Liver (tissue), 9 donors: ENCODE results near the gene ANKRD45. TPM values are rescaled to one million over a fixed set of nuclear protein-coding genes. Genes with fewer than 3 reads are reported as not detected.

Experiments used
- DNase-seq: peaks from one replicate; pipeline ENCODE4 v3.0.0-alpha.2; 2017; ENCODE audit warnings: low spot score
- H3K27ac ChIP-seq, 2 donors: one replicate each; pipeline ENCODE4 v1.7.0; 2013; ENCODE audit warnings: inconsistent platforms in 2 of 2, low read length in 2 of 2, control low read depth in 1 of 2, low read depth in 1 of 2, mild to moderate bottlenecking in 1 of 2
- H3K27me3 ChIP-seq, 4 donors: one replicate each; pipeline versions ENCODE4 v1.6.1 to v1.7.0; 2013; ENCODE audit warnings: low read length in 3 of 4, inconsistent platforms in 1 of 4, mild to moderate bottlenecking in 1 of 4, moderate library complexity in 1 of 4; ENCODE audit not compliant: control insufficient read depth in 4 of 4, insufficient read depth in 4 of 4
- H3K36me3 ChIP-seq, 4 donors: one replicate each; pipeline versions ENCODE4 v1.6.1 to v1.7.0; 2013; ENCODE audit warnings: low read length in 3 of 4, mild to moderate bottlenecking in 3 of 4, low read depth in 1 of 4, moderate library complexity in 1 of 4; ENCODE audit not compliant: control insufficient read depth in 4 of 4, insufficient read depth in 3 of 4
- H3K4me1 ChIP-seq, 4 donors: one replicate each; pipeline versions ENCODE4 v1.6.1 to v1.7.0; 2013; ENCODE audit warnings: low read length in 3 of 4, mild to moderate bottlenecking in 3 of 4, moderate library complexity in 1 of 4; ENCODE audit not compliant: control insufficient read depth in 4 of 4, insufficient read depth in 4 of 4
- H3K4me3 ChIP-seq, 3 donors: one replicate each; pipeline versions ENCODE4 v1.6.1 to v1.7.0; 2013; ENCODE audit warnings: low read length in 3 of 3, control low read depth in 1 of 3, low read depth in 1 of 3, mild to moderate bottlenecking in 1 of 3
- H3K9ac ChIP-seq, 2 donors: one replicate each; pipeline ENCODE4 v1.7.0; 2013; ENCODE audit warnings: low read length in 2 of 2, mild to moderate bottlenecking in 2 of 2, moderate library complexity in 2 of 2, control low read depth in 1 of 2, low read depth in 1 of 2
- H3K9me3 ChIP-seq, 4 donors: one replicate each; pipeline versions ENCODE4 v1.6.1 to v1.7.0; 2013; ENCODE audit warnings: low read length in 3 of 4; ENCODE audit not compliant: control insufficient read depth in 4 of 4
- ATF3 ChIP-seq: IDR thresholded peaks from 2 replicates; pipeline ENCODE4 v1.6.1; 2016; ENCODE audit warnings: antibody characterized with exemption
- EGR1 ChIP-seq, 2 donors: IDR thresholded peaks; 2 replicates each; pipeline ENCODE4 v1.6.1; 2016 to 2018; ENCODE audit warnings: antibody characterized with exemption in 2 of 2, low read depth in 2 of 2
- FOXA1 ChIP-seq: IDR thresholded peaks from 2 replicates; pipeline ENCODE4 v1.6.1; 2016; ENCODE audit warnings: antibody characterized with exemption
- FOXA2 ChIP-seq: IDR thresholded peaks from 2 replicates; pipeline ENCODE4 v1.6.1; 2016; ENCODE audit warnings: antibody characterized with exemption
- GABPA ChIP-seq, 2 donors: IDR thresholded peaks in 1 of 2; conservative IDR thresholded peaks in 1 of 2; 2 replicates each; pipeline ENCODE4 v1.6.1; 2016; ENCODE audit warnings: antibody characterized with exemption in 2 of 2, mild to moderate bottlenecking in 1 of 2, moderate library complexity in 1 of 2
- HNF4A ChIP-seq, 2 donors: conservative IDR thresholded peaks; 2 replicates each; pipeline ENCODE4 v1.6.1; 2016; ENCODE audit warnings: antibody characterized with exemption in 2 of 2, mild to moderate bottlenecking in 2 of 2
- HNF4G ChIP-seq: IDR thresholded peaks from 2 replicates; pipeline ENCODE4 v1.6.1; 2016; ENCODE audit warnings: antibody characterized with exemption
- JUND ChIP-seq, 2 donors: IDR thresholded peaks; 2 replicates each; pipeline ENCODE4 v1.6.1; 2016; ENCODE audit warnings: antibody characterized with exemption in 2 of 2
- MAX ChIP-seq: IDR thresholded peaks from 2 replicates; pipeline ENCODE4 v1.6.1; 2016; ENCODE audit warnings: antibody characterized with exemption
- NR2F2 ChIP-seq: IDR thresholded peaks from 2 replicates; pipeline ENCODE4 v1.6.1; 2016; ENCODE audit warnings: antibody characterized with exemption
- RAD21 ChIP-seq, 2 donors: IDR thresholded peaks; 2 replicates each; pipeline ENCODE4 v1.6.1; 2016; ENCODE audit warnings: antibody characterized with exemption in 2 of 2, mild to moderate bottlenecking in 2 of 2
- RXRA ChIP-seq, 2 donors: IDR thresholded peaks; 2 replicates each; pipeline ENCODE4 v1.6.1; 2017 to 2018; ENCODE audit warnings: antibody characterized with exemption in 2 of 2, mild to moderate bottlenecking in 1 of 2
- SP1 ChIP-seq: IDR thresholded peaks from 2 replicates; pipeline ENCODE4 v1.6.1; 2018; ENCODE audit warnings: antibody characterized with exemption, mild to moderate bottlenecking
- TAF1 ChIP-seq: conservative IDR thresholded peaks from 2 replicates; pipeline ENCODE4 v1.6.1; 2016; ENCODE audit warnings: antibody characterized with exemption, mild to moderate bottlenecking
- YY1 ChIP-seq: IDR thresholded peaks from 2 replicates; pipeline ENCODE4 v1.6.1; 2016; ENCODE audit warnings: antibody characterized with exemption, mild to moderate bottlenecking
- ZBTB33 ChIP-seq: IDR thresholded peaks from 2 replicates; pipeline ENCODE4 v1.6.1; 2016; ENCODE audit warnings: antibody characterized with exemption
- WGBS: extraction: QIAGEN DNeasy Blood & Tissue Kit; methylation state at CpG from one replicate; pipeline ENCODE4 v1.1.7; 2013; 5-methylcytosine and 5-hydroxymethylcytosine counted together
- polyA plus RNA-seq, 2 donors: library from polyadenylated mRNA; stranded (reverse) in 1 of 2; unstranded in 1 of 2; fragments of 200-250 nt in 1 of 2; fragments of >200 nt in 1 of 2; fragmentation: Nextera tagmentation in 1 of 2; extraction: Ambion mirVana in 1 of 2; gene quantifications; one replicate each; pipeline versions ENCODE4 v1.2.1 to v1.2.3, GENCODE V29; 2013 to 2015
- total RNA-seq, 2 donors: library from RNA; depleted of rRNA; stranded (reverse); fragments of >200 nt; gene quantifications; one replicate each; pipeline ENCODE4 v1.2.3, GENCODE V29; 2014
- TF ChIP-seq, protein P1 (sequence below): fragments of 150-350 bp; IDR thresholded peaks from 2 replicates; pipeline ENCODE4 v1.5.1; 2017; ENCODE audit warnings: improper control_type of control experiment, low read depth, low read length; ENCODE audit not compliant: missing input control
- TF ChIP-seq, protein P2 (sequence below): IDR thresholded peaks from 2 replicates; pipeline ENCODE4 v1.6.1; 2016; ENCODE audit warnings: antibody characterized with exemption, mild to moderate bottlenecking
- donor health status: healthy.
- donor health status: healthy.
- donor health status: healthy.
- donor health status: healthy.
- donor health status: healthy.

The ANKRD45 gene
- total and polyA plus RNA-seq, 4 donors = not detected

- TF ChIP-seq ATF3 = no peak
Measured at GRCh38 chr1:173581383-173582079, 88.1 kb downstream of the ANKRD45 start (continued).

GRCh38 chr1:173580658-173581057, 89.0 kb downstream of the ANKRD45 start:
- no peaks in the 10 kb centered on the region for H3K27me3 ChIP-seq
- H3K4me1 ChIP-seq = no peaks in the 10 kb centered on the region
- DNase-seq = no peak
- H3K9ac ChIP-seq = no peak overlapping the region
- TF ChIP-seq RAD21 (IDR thresholded peaks at IDR 0.05) (no peak), FOXA1 (no peak)
- no peaks in the 10 kb centered on the region for H3K9me3 ChIP-seq
- no peak overlapping the region for H3K4me3 ChIP-seq
- no peak overlapping the region for H3K27ac ChIP-seq
- H3K36me3 ChIP-seq = no peaks in the 10 kb centered on the region
- WGBS = 79% methylated on average over 3 of the region's 3 CpGs

GRCh38 chr1:173580071-173580470, 89.6 kb downstream of the ANKRD45 start:
- Histone ChIP-seq H3K27ac (no peak overlapping the region), H3K27me3 (no peaks in the 10 kb centered on the region), H3K36me3 (no peaks in the 10 kb centered on the region), H3K4me3 (no peak overlapping the region), H3K9ac (no peak overlapping the region), H3K4me1 (no peaks in the 10 kb centered on the region), H3K9me3 (no peaks in the 10 kb centered on the region)
- DNase-seq = no peak
- TF ChIP-seq FOXA2 (no peak), YY1 (no peak), HNF4G (no peak), MAX (no peak), EGR1 (IDR thresholded peaks at IDR 0.05; ENCODE audit: low read depth in 2 of 2) (no peak), RAD21 (IDR thresholded peaks at IDR 0.05) (no peak), FOXA1 (no peak), NR2F2 (no peak), ATF3 (no peak), TAF1 (no peak), HNF4A (conservative IDR thresholded peaks at IDR 0.05) (no peak), RXRA (IDR thresholded peaks at IDR 0.05) (no peak), ZBTB33 (no peak), GABPA (IDR thresholded peaks at IDR 0.05 in 1 of 2, conservative IDR thresholded peaks at IDR 0.05 in 1 of 2) (no peak), SP1 (no peak), JUND (IDR thresholded peaks at IDR 0.05) (no peak)
- TF ChIP-seq, protein P1, sequence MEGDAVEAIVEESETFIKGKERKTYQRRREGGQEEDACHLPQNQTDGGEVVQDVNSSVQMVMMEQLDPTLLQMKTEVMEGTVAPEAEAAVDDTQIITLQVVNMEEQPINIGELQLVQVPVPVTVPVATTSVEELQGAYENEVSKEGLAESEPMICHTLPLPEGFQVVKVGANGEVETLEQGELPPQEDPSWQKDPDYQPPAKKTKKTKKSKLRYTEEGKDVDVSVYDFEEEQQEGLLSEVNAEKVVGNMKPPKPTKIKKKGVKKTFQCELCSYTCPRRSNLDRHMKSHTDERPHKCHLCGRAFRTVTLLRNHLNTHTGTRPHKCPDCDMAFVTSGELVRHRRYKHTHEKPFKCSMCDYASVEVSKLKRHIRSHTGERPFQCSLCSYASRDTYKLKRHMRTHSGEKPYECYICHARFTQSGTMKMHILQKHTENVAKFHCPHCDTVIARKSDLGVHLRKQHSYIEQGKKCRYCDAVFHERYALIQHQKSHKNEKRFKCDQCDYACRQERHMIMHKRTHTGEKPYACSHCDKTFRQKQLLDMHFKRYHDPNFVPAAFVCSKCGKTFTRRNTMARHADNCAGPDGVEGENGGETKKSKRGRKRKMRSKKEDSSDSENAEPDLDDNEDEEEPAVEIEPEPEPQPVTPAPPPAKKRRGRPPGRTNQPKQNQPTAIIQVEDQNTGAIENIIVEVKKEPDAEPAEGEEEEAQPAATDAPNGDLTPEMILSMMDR = no peak
- TF ChIP-seq, protein P2, sequence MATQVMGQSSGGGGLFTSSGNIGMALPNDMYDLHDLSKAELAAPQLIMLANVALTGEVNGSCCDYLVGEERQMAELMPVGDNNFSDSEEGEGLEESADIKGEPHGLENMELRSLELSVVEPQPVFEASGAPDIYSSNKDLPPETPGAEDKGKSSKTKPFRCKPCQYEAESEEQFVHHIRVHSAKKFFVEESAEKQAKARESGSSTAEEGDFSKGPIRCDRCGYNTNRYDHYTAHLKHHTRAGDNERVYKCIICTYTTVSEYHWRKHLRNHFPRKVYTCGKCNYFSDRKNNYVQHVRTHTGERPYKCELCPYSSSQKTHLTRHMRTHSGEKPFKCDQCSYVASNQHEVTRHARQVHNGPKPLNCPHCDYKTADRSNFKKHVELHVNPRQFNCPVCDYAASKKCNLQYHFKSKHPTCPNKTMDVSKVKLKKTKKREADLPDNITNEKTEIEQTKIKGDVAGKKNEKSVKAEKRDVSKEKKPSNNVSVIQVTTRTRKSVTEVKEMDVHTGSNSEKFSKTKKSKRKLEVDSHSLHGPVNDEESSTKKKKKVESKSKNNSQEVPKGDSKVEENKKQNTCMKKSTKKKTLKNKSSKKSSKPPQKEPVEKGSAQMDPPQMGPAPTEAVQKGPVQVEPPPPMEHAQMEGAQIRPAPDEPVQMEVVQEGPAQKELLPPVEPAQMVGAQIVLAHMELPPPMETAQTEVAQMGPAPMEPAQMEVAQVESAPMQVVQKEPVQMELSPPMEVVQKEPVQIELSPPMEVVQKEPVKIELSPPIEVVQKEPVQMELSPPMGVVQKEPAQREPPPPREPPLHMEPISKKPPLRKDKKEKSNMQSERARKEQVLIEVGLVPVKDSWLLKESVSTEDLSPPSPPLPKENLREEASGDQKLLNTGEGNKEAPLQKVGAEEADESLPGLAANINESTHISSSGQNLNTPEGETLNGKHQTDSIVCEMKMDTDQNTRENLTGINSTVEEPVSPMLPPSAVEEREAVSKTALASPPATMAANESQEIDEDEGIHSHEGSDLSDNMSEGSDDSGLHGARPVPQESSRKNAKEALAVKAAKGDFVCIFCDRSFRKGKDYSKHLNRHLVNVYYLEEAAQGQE = no peak
- WGBS = 85% methylated on average over 3 of the region's 3 CpGs
